ENCODE measurements around the gene PRPF39. TPM values are rescaled to one million over a fixed set of nuclear protein-coding genes. Genes with fewer than 3 reads are reported as not detected.
A peak's percentile ranks its signal among the peaks of the same experiment; 100 is the strongest.

Gene PRPF39
- total and polyA plus RNA-seq, 2 of the 13 experiments (the other 11 are each of a cell fraction or from before 2014, with no cell fraction given), result 44.2 to 65.0 TPM

DNA sequence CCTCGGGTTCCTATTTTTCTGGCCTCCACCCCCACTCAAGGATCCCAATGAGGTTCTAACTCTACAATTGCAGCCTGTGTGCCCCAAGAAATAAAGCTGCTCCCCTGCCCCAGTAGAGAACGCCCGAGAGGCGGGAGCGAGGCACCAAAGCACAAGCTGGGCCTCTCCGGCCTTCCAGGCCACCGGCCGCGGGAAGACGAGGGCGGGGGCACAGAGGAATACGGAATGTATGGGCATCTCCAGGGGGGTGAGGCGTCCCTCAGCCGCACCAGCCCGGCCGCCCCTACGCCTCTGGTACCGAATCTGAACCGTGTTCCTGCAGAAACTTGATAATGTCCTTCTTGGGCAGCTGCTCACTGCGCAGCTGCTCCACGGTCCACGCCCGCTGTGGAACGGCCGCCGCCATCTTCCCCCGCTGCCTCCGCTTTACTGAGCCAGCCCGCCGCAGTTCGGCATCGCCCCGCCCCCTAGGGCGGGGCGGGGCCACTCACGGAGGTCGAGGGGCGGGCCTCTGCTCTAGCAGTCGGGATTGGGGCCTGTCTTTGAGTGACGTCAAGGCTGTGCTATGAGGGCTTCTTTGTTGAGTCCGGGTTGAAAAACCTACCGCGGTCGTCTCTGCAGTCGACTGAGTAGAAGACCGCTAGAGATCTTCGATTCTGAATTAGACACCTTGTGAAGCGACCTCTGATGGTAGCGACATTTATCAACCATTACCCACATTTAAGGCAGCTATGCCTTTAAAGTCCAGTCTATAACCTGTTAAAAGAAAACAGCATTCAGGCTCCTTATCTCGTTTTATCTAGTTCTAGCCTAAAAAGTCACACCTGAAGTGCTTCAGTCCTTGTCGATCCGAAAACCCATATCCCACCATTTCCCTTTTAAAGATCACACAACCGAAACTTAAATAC, 50.4 kb downstream of the PRPF39 start, which contains the start of gene FKBP3 (continued):
- TF ChIP-seq, protein P1, sequence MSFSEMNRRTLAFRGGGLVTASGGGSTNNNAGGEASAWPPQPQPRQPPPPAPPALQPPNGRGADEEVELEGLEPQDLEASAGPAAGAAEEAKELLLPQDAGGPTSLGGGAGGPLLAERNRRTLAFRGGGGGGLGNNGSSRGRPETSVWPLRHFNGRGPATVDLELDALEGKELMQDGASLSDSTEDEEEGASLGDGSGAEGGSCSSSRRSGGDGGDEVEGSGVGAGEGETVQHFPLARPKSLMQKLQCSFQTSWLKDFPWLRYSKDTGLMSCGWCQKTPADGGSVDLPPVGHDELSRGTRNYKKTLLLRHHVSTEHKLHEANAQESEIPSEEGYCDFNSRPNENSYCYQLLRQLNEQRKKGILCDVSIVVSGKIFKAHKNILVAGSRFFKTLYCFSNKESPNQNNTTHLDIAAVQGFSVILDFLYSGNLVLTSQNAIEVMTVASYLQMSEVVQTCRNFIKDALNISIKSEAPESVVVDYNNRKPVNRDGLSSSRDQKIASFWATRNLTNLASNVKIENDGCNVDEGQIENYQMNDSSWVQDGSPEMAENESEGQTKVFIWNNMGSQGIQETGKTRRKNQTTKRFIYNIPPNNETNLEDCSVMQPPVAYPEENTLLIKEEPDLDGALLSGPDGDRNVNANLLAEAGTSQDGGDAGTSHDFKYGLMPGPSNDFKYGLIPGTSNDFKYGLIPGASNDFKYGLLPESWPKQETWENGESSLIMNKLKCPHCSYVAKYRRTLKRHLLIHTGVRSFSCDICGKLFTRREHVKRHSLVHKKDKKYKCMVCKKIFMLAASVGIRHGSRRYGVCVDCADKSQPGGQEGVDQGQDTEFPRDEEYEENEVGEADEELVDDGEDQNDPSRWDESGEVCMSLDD (CRISPR knock-in tag; IDR thresholded peaks at IDR 0.05; ENCODE audit: borderline replicate concordance), result no peak
- TF ChIP-seq ZNF891 (CRISPR knock-in tag; IDR thresholded peaks at IDR 0.05) (peak; percentile 96), ZNF563 (CRISPR knock-in tag; IDR thresholded peaks at IDR 0.05) (peak; percentile 30; the same call in 1 of the 2 replicates), E2F5 (CRISPR knock-in tag; conservative IDR thresholded peaks at IDR 0.05) (0 out of 2 replicates have a peak, but pooled peaks have one; percentile 62), ZNF383 (CRISPR knock-in tag; IDR thresholded peaks at IDR 0.05; ENCODE audit: borderline replicate concordance) (no peak), PCBP1 (IDR thresholded peaks at IDR 0.05; ENCODE audit: borderline replicate concordance, low read depth, low read length) (peak; percentile 92), MAFK (conservative IDR thresholded peaks at IDR 0.05 in 1 of 2, IDR thresholded peaks at IDR 0.05 in 1 of 2; ENCODE audit: low read length in 2 of 2) (no peak), SP5 (CRISPR knock-in tag; IDR thresholded peaks at IDR 0.05; ENCODE audit: borderline replicate concordance, low read depth) (no peak), ZNF468 (CRISPR knock-in tag; IDR thresholded peaks at IDR 0.05) (no peak), FOXM1 (CRISPR knock-in tag; IDR thresholded peaks at IDR 0.05) (no peak), ZSCAN5A (CRISPR knock-in tag; IDR thresholded peaks at IDR 0.05; ENCODE audit: borderline replicate concordance) (no peak), RNF219 (CRISPR knock-in tag; IDR thresholded peaks at IDR 0.05) (no peak), GMEB1 (CRISPR knock-in tag; IDR thresholded peaks at IDR 0.05; ENCODE audit: borderline replicate concordance) (no peak; the same call in 1 of the 2 replicates), GABPA (IDR thresholded peaks at IDR 0.05; ENCODE audit: low read depth, low read length) (peak; percentile 50), GABPA (CRISPR knock-in tag; IDR thresholded peaks at IDR 0.05; ENCODE audit: low read depth) (peak; percentile 83)
- TF ChIP-seq, protein P2, sequence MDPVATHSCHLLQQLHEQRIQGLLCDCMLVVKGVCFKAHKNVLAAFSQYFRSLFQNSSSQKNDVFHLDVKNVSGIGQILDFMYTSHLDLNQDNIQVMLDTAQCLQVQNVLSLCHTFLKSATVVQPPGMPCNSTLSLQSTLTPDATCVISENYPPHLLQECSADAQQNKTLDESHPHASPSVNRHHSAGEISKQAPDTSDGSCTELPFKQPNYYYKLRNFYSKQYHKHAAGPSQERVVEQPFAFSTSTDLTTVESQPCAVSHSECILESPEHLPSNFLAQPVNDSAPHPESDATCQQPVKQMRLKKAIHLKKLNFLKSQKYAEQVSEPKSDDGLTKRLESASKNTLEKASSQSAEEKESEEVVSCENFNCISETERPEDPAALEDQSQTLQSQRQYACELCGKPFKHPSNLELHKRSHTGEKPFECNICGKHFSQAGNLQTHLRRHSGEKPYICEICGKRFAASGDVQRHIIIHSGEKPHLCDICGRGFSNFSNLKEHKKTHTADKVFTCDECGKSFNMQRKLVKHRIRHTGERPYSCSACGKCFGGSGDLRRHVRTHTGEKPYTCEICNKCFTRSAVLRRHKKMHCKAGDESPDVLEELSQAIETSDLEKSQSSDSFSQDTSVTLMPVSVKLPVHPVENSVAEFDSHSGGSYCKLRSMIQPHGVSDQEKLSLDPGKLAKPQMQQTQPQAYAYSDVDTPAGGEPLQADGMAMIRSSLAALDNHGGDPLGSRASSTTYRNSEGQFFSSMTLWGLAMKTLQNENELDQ (CRISPR knock-in tag; IDR thresholded peaks at IDR 0.05; ENCODE audit: borderline replicate concordance), result no peak

All from HepG2 (cell line).